EH (cell line): ENCODE results near the gene ABL1.
A peak's percentile ranks its signal among the peaks of the same experiment; 100 is the strongest.
"Not testable (repeated sequence)": the region's sequence is repeated elsewhere in the genome, so short reads cannot be mapped to it uniquely, and the experiment has no call there.

ENCODE experiments used
- DNase-seq: peaks from one replicate; pipeline ENCODE4 v3.0.0-alpha.2; 2015; ENCODE audit warnings: low read depth

ABL1 gene

DNA sequence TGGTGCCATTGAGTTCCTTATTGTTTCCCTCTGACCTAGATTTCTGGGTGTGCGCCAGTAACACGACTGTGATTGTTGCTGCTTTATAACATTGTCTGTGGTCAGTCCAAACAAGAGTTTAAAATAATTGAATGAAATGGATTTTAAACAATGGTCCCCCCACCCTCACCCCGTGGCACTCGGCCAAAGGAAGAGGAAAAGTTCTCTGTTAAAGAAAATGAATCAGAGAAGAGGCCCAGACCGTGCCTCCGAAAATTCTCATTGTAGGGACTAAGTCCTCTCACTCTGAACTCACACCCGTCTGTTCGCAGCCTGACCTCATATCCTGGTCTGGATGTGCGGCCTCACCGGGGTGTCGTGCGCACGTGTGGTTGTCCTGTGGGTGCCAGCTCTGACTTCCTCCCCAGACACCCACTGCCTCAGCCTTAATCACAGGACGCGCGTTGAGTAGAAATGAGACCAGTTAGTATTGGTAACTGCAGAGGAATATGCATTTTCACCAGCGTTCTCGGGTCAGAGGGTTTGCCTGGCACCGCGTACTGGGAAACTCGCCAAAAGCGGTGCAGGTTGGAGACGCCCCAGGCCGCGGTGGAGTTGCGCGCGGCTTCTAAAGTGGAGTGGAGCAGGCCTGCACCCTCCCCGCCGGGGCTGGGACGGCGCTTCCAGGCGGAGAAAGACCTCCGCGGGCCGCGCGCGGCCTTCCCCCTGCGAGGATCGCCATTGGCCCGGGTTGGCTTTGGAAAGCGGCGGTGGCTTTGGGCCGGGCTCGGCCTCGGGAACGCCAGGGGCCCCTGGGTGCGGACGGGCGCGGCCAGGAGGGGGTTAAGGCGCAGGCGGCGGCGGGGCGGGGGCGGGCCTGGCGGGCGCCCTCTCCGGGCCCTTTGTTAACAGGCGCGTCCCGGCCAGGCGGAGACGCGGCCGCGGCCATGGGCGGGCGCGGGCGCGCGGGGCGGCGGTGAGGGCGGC lies at the start of gene ABL1:
Gene ABL1 (plus strand): TSS at position 884 of the 966 bp plus-strand sequence. CDS start 193 bp downstream, outside the sequence.
- DNase-seq, result peak; percentile 85

DNA sequence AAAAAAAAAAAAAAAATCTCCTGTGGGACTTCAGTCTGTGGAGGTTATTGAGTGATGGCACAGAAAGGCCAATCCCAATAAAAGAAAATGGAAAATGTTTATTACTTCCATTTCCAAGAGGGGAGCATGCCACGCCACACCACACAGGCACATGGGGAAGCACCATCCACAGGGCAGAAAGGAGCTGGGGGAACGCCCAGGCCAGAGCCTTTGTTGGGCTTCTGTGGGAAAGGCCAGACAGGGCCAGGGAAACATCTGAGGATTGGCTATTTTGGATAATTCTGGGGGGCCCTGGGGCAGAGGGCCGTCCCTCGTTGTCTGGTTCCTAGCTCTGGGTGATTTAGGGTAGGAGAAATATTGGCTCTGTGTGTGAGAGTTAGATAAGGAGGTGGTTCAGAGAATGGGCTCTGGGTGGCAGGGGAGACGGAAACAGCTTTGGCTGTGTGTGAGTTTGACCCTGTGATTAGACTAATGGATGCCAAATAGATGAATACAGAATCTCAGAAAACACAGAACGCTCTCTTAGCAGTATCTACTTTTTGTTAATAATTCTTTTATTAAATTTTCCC lies 49.0 kb upstream of the ABL1 start:
- DNase-seq, result no peak

DNA sequence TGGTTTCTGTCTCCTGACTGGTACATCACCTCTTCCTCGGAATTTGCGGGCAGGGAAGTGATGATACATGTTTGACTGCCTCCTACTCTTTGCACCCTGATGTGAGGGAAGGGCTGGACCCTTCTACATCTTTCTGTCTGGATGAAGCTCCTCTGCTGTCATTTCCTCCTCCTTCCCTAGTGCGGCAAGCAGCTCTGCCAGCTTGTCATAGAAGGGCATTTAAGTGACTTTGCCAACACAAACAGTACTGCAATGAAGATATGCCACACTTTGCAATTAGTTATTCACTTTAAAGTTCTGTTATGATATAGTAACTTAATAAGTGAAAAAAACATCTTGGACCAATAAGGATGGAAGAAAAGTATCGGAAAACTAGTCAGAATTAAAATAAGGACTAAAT lies 48.5 kb upstream of the ABL1 start:
- DNase-seq, result no peak

DNA sequence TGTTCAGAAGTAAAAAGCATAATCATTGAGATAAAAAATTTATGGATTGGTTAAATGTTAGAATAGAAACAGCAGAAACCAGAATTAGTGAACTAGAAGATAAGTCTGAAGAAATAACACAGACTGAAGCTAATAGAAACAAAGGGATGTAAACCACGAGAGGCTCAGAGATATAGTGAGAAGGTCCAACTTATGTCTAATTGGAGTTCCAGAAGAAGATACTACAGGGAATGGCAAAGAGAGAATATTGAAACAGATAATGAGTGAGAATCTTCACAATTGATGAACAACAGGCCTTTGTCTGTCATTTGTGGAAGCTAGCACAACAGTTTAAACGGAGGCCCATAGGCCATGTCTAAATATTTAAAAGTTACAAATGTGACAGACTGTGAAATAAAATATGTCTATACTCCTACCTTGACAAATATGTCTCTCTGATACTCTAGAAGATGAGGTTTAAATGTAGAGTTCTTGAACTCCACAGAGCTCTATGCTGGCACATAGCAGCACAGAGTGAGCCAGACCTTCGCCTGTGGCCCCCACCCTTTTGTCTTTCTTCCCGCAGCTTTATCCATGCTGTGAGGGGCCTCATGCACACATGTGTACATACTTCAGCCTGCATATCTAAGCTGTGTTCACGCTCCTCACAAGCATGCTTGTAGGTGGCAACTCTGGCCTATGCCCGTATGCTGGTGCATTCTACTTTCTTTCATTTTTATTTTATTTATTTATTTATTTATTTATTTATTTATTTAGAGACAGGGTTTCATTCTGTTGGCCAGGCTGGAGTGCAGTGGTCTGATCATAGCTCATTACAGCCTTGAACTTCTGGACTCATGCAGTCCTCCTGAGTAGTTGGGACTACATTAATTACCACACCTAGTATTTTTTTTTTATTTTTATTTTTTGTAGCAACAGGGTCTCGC lies 45.0 kb upstream of the ABL1 start:
- no peak for DNase-seq

DNA sequence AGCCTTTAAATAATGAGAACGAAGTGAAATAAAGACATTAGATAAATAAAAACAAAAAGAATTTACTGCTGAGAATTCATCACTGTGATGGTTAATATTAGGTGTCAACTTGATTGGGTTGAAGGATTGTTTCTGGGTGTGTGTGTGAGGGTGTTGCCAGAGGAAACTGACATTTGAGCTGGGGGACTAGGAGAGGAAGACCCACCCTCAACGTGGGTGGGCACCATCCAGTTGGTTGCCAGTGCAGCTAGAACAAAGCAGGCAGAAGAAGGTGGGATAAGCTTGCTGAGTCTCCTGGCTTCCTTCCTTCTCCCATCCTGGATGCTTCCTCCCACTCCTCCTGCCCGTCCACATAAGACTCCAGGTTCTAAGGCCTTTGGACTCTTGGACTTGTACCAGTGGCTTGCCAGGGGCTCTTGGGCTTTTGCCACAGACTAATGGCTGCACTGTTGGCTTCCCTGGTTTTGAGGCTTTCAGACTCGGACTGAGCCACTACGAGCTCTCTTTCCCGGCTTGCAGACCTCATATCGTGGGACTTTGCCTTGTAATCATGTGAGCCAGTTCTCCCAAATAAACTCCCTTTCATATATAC lies 43.7 kb upstream of the ABL1 start:
- no peak for DNase-seq

DNA sequence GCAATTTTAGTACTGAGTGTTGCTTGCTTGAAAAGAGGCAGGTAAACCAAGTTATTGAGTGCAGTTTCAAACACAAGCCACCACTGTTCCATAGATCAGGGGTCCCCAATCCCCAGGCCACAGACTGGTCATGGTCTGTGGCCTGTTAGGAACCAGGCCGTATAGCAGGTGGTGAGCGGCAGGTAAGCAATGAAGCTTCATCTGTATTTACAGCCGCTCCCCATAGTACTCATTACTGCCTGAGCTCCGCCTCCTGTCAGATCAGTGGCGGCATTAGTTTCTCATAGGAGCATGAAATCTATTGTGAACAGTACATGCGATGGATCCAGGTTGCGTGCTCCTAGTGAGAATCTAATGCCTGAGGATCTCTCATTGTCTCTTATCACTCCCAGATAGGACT lies 41.5 kb upstream of the ABL1 start:
- no peak for DNase-seq

DNA sequence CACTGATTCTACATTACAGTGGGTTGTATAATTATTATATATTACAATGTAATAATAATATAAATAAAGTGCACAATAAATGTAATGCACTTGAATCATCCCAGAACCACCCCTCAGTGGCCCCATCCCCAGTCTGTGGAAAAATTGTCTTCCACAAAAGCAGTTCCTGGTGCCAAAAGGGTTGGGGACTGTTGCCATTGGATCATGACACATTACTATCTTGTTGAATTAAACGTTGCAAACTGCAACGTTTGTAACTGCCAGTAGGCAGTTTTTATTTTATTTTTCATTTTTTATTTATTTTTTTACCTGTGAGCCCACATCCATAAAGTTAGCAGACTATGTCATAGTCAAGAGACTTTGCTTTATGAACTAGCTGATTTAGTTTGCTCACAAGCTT lies 41.0 kb upstream of the ABL1 start:
- not testable (repeated sequence) for DNase-seq

DNA sequence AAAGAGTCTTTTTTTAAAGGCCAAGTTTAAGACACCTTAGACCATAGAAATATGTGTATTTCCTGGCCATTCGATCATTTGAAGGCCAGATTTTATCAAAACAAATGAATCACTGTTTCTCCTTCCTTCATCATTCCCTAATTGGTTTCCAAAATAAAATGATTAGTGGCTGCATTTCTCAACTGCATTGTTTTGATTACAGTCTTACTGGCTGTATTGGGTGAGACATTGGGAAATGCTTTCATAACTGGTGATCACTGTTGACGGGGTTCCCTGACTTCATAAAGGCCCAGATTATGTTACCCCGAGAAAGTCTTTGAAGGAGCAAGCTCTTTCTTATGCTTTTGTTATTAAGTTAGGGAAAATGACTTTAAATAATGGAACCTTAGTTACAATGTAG lies 40.6 kb upstream of the ABL1 start:
- DNase-seq, result peak; percentile 75

DNA sequence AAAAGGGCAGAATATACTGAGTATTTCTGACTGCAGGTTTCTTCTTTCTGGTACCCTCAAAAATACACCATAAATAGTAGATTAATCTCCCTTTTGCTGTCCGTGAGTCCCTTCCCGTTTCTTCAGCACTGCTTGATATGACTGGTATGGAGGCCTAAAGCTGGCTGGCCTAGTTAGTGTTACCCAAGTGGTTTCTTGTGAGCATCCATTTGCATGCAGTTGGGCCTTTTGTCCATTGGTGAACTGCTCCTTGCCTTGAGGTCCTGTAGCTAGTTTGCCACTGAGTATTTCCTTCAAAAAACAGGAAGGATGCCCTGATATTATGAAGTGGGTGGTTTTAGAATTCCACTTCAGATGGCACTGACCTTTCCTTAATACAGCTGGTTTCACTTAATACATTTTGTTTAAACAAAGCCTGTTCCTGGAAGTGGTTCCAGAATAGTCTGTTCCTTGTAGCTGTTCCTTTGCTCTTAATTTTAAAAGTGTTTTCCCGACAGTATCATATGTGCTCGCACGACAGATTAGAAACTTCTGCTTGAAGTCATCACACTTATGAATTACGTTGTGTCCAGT lies 40.0 kb upstream of the ABL1 start:
- peak; percentile 55 for DNase-seq

DNA sequence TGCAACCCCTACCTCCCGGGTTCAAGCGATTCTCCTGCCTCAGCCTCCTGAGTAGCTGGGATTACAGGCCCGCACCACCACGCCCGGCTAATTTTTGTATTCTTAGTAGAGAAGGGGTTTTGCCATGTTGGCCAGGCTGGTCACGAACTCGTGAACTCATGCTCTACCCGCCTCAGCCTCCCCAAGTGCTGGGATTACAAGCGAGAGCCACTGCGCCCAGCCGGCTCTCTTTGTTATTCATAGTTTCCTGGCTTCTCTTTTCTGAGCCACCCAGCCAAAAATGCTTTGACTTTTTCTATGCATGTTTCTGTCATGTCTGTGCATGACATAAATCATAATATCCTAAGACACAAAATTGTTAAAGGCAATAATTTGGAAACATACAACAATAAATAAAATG lies 31.9 kb upstream of the ABL1 start:
- not testable (repeated sequence) for DNase-seq

DNA sequence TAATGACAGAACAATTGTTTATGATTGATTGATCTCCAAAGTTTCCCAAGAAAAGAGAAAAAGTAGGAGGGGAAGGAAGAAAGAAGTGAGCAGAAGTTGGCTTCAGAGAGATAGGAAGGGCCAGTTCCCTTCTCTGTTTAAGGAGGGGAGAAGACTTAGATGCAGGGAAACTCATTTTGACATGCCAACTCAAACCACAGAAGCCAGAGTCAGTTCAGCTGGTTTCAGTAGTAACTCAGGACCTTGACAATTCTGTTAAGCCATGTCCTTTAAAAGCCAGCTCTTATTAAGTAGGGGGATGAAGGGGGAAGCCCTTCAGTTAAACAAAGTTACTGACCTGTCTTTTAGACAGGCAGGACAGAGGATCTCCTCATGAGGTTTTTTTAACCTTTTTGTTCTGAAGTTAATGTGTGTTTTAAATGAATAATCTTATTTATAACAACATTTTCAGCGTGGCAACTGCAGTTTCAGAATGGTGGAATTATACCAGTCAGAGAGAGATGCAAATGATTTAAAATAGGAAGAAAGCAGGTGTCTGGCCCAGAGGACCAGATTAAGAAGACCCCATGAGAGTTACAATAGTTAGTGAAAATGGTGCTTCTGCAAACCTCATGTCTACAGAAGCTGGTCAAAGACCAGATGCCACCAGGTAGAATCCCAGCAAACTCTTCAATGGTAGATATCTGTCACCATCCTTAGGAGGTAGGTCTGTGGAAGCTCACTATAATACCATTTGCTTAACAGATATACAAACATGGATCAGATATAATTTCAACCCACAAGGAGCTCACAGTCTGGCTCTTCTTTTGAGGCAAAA lies 29.3 kb upstream of the ABL1 start:
- peak; percentile 52 for DNase-seq

DNA sequence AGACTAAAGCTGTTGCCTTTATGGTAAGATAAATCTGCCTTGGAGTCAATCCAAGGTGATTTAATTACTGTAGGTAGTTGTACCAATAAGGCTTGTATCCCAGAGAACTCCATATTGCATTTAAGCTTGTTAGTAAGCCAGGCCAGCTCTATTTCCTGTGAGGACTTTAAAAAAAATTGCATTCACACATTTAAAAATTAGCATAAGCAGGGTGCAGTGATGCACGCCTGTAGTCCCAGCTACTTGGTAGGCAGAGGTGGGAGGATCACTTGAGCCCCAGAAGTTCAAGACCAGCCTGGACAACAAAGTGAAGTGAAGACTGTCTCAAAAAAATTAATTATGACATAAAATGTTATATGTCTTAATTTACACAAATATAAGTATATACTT lies 28.7 kb upstream of the ABL1 start:
- DNase-seq, result no peak

DNA sequence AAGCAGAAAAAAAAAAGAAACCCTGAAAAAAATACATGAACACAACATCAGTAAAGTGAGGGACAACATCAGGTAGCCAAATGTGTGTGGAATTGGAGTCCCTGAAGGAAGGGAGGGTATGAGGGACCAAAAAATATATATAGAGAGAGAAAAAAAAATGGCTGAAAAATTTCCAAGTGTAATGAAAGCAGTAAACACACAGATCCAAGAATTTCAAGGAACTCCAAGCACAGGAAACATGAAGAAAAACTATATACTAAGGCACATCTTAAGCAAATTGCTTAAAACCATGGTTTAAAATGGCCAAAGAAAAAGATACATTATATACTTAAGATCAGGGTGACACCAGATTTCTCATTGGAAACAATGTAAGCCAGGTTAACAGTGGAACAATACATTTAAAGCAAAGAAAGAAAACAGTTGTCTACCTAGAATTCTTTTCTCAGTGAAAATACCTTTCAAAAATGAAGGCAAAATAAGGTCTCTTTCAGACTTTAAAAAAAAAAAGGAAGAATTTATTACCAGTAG lies 24.4 kb upstream of the ABL1 start:
- no peak for DNase-seq

DNA sequence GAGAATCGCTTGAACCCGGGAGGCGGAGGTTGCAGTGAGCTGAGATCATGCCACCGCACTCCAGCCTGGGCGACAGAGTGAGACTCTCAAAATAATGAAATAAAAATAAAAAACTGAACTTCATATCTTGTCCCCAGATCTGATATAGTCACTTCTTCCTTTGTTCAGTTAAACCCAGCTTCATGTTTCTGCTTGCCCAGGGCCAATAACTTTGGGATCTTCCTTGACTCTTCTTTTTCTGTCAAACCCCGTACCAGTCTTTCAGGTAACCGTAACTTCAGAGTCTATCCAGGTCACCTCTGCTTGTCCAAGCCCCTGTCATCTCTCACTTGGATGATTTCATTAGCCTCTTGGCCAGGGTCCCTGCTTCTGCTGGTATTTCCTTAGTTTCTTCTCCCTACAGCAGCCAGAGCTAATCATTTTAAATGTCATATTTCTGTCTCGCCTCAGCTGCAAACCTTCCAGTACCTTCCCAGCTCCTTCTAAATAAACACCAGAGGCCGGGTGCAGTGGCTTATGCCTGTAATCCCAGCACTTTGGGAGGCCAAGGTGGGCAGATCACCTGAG lies 19.7 kb upstream of the ABL1 start:
- no peak for DNase-seq

DNA sequence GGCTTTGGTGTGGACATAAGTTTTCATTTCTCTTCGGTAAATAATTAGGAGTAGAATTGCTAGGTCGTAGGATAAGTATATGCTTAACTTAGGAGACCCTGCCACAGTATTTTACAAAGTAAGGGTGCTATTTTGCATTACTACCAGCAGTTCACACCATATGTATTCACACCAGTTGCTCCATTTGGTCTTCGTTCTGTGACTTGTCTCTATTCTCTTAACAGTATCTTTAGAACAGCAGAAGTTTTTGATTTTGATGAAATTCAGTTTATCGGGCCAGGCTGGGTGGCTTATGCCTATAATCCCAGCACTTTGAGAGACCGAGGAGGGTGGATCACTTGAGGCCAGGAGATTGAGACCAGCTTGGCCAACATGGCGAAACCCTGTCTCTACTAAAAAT lies 17.1 kb upstream of the ABL1 start:
- DNase-seq, result no peak

DNA sequence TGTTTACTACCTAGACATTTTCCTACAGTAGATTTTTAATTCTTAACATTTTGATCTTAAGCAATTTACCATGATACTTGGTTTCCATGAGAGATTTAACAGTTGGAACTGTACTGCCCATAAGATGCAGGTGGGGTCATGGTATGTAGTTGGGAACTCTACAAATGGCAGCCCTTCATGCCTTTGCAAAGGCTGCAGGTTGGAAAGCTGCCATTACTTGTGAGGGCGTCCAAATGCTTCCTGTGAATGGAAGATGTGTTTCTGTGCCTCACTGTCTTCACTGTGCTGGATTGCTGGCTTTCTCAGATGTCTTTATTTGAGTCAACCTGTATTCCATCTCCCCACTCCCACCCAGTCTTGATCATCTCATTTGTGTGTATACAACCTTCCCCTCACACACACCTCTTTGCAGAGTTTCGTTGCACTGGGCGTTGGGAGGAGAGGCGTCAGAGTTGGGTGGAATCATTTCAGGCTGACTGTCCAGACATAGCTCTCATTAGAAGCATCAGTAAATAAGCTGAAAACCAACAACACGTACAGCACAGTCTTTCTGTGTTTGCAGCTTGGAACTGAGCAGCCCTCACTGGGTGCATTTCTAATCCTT lies 14.8 kb upstream of the ABL1 start:
- DNase-seq, result no peak

DNA sequence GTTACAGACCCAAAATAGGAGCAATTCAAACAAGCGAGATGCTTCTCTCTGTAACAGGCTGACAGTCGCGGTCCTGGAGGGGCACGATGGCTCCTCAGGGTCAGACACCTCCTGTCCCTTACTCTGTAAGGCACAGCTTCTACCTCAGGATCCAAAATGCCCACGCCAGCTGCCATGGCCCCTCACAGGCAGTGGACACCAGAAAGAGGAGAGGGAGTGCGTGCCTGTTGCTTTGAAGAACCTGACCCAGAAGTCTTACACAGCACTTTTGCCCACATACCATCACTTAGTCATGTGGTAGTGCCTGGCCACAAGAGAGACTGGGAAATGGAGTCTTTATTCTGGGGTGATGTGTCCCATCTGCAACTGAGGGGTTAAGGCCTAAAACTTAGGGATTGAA lies 11.6 kb upstream of the ABL1 start:
- DNase-seq, result peak; percentile 54

DNA sequence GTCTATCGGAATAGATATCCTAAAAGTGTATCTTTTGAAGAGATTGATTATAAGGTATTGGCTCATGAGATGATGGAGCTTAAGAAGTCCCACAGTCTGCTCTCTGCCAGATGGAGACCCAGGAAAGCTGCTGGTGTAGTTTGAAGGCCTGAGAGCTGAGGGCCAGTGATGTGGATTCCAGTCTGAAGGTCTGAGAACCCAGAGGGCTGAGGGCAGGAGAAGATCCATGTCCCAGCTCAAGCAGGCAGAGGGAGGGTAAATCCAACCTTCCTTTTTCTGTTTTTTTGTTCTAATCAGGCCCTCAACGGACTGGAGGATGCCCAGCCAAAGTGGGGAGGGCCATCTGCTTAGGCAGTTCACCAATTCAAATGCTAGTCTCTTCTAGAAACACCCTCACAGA lies 11.0 kb upstream of the ABL1 start:
- DNase-seq, result no peak

DNA sequence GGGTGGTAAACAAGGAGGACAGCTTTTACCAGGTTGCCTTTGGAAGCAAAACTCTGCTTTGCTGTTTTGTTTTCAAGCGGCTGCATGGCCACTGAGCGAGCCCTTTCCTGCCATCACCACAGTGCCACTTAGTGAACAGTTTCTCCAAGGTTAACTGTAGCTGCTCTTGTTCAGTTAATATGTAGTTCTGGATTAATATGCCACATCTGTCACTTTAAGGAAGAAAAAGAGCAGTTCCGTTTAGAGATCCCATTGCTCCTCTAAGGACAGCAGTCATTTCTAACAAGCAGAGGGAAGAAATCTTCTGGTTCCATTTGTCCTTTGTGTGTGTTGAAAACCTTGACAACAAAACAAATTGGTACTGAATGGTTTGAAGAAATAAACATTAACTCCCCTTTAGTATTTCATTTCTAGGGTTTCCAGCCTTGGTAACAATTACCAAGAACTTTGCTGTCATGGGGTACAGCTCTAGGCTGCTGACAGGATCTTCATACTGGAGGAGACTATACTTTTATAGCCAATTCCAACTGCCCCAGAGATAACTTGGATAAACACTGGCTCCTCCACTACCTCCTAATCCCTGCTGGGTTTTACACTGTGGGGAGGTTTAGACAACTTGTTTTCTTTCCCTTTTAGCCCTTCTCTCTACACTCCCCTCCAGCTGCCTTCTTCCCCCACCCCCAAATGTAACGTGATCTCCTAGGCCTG lies 10.3 kb upstream of the ABL1 start:
- peak; percentile 84 for DNase-seq
